HCT116 (cell line): ENCODE measurements around the gene SLC9A9. TPM values are rescaled to one million over a fixed set of nuclear protein-coding genes. Genes with fewer than 3 reads are reported as not detected.

Experiments used
- ATAC-seq: fragments of 200-7000 bp; cut with Tn5 transposase; 2 replicates; pipeline ENCODE4 v1.9.1; 2020; ENCODE audit warnings: mild to moderate bottlenecking, moderate library complexity
- BruUV-seq: library from RNA; stranded (reverse); fragments of 400-500 nt; replicated peaks from 2 replicates; lab custom pipeline; 2021; lab: Mats Ljungman, UMichigan
- CTCF ChIA-PET: fragments of 300-600 bp; sonication (Branson Sonifier 250); formaldehyde crosslinking; loops from one replicate; lab custom pipeline; 2021; ENCODE audit warnings: antibody characterized with exemption; lab: Charles Lee
- POLR2A ChIA-PET: fragments of 300-600, 350-600 bp; sonication (Branson Sonifier 250); formaldehyde crosslinking; loops from one replicate; lab custom pipeline; 2021; ENCODE audit warnings: antibody characterized with exemption; lab: Charles Lee
- RAD21 ChIA-PET, 2 experiments: fragments of 300-600 bp; sonication (Branson Sonifier 250); formaldehyde crosslinking; loops; one replicate each; lab custom pipeline; 2023; ENCODE audit warnings: low total read pairs in 2 of 2; ENCODE audit not compliant: uncharacterized antibody in 2 of 2, unreplicated experiment in 2 of 2, low non-redundant PET in 1 of 2; lab: Charles Lee
- DNase-seq: peaks from one replicate; pipeline ENCODE4 v3.0.0-alpha.2; 2010; ENCODE audit warnings: low read depth, low spot score
- H2AFZ ChIP-seq: fragments of 200-600 bp; shearing (Covaris generic), sonication (generic); 2 replicates; pipeline ENCODE4 v1.6.1; 2017; ENCODE audit warnings: low read depth, mixed run types, mixed read lengths, antibody characterized with exemption, low read length; ENCODE audit not compliant: poor library complexity, severe bottlenecking
- H3K27ac ChIP-seq: 2 replicates; pipeline ENCODE4 v1.5.1; 2012; ENCODE audit warnings: low read depth, low read length
- H3K27me3 ChIP-seq: fragments of 200-600 bp; sonication (generic); 2 replicates; pipeline ENCODE4 v1.6.1; 2016; ENCODE audit warnings: mixed run types, low read length, mixed read lengths; ENCODE audit not compliant: insufficient read depth
- H3K36me3 ChIP-seq, 2 experiments: fragments of 200-500 bp in 1 of 2; fragments of 200-600 bp in 1 of 2; sonication (Bioruptor generic) in 1 of 2; sonication (generic) in 1 of 2; 2 replicates each; pipeline versions ENCODE4 v1.5.1 to v1.6.1; 2014 to 2016; ENCODE audit warnings: low read length in 2 of 2, inconsistent platforms in 1 of 2, mixed read lengths in 1 of 2, mixed run types in 1 of 2; ENCODE audit not compliant: insufficient read depth in 2 of 2, control insufficient read depth in 1 of 2
- H3K4me1 ChIP-seq, 2 experiments: fragments of 200-600 bp in 1 of 2; sonication (generic) in 1 of 2; 2 replicates each; pipeline versions ENCODE4 v1.5.1 to v1.6.1; 2012 to 2017; ENCODE audit warnings: low read length in 2 of 2, inconsistent platforms in 1 of 2, mild to moderate bottlenecking in 1 of 2, mixed read lengths in 1 of 2, mixed run types in 1 of 2, moderate library complexity in 1 of 2; ENCODE audit not compliant: insufficient read depth in 2 of 2, control insufficient read depth in 1 of 2
- H3K4me2 ChIP-seq: fragments of 200-600 bp; sonication (generic); 2 replicates; pipeline ENCODE4 v1.6.1; 2017; ENCODE audit warnings: mixed run types, low read length, mixed read lengths
- H3K4me3 ChIP-seq, 2 experiments: fragments of 200-600 bp in 1 of 2; sonication (generic) in 1 of 2; replicated peaks in 1 of 2; 2 replicates each; pipeline ENCODE4 v1.5.1; 2011 to 2016; ENCODE audit warnings: low read length in 2 of 2, control low read depth in 1 of 2, low read depth in 1 of 2, mild to moderate bottlenecking in 1 of 2, mixed read lengths in 1 of 2, mixed run types in 1 of 2
- H3K79me2 ChIP-seq: fragments of 200-600 bp; sonication (generic); 2 replicates; pipeline ENCODE4 v1.6.1; 2017; ENCODE audit warnings: mild to moderate bottlenecking, mixed run types, low read length, moderate library complexity, mixed read lengths; ENCODE audit not compliant: insufficient read depth
- H3K9ac ChIP-seq: fragments of 200-600 bp; sonication (generic); 2 replicates; pipeline ENCODE4 v1.6.1; 2016; ENCODE audit warnings: low read length, mixed read lengths
- H3K9me2 ChIP-seq: fragments of 200-600 bp; sonication (generic), shearing (Covaris generic); 2 replicates; pipeline ENCODE4 v1.6.1; 2017; ENCODE audit warnings: mixed run types, mild to moderate bottlenecking, moderate library complexity; ENCODE audit not compliant: insufficient read depth
- H3K9me3 ChIP-seq, 2 experiments: fragments of 200-500 bp in 1 of 2; fragments of 200-600 bp in 1 of 2; sonication (Bioruptor generic) in 1 of 2; sonication (generic) in 1 of 2; 2 replicates each; pipeline ENCODE4 v1.6.1; 2014 to 2017; ENCODE audit warnings: low read length in 2 of 2, mixed read lengths in 2 of 2, inconsistent platforms in 1 of 2, low read depth in 1 of 2, mild to moderate bottlenecking in 1 of 2, mixed run types in 1 of 2, moderate library complexity in 1 of 2; ENCODE audit not compliant: control insufficient read depth in 1 of 2, insufficient read depth in 1 of 2
- H4K20me1 ChIP-seq: fragments of 200-600 bp; sonication (generic), shearing (Covaris generic); 2 replicates; pipeline ENCODE4 v1.6.1; 2017; ENCODE audit warnings: mixed run types, mild to moderate bottlenecking, moderate library complexity; ENCODE audit not compliant: insufficient read depth
- ATF3 ChIP-seq: IDR thresholded peaks from 2 replicates; pipeline ENCODE4 v1.6.1; 2012
- CBX3 ChIP-seq: IDR thresholded peaks from 2 replicates; pipeline ENCODE4 v1.6.1; 2012; ENCODE audit warnings: low read depth
- CEBPB ChIP-seq: IDR thresholded peaks from 2 replicates; pipeline ENCODE4 v1.6.1; 2012; ENCODE audit warnings: low read depth
- CTCF ChIP-seq, 3 experiments: fragments of 200-600 bp in 1 of 3; sonication (generic) in 1 of 3; IDR thresholded peaks in 2 of 3; conservative IDR thresholded peaks in 1 of 3; 2 replicates each; pipeline ENCODE4 v1.5.1; 2012 to 2017; ENCODE audit warnings: low read depth in 2 of 3, low read length in 2 of 3, antibody characterized with exemption in 1 of 3, borderline replicate concordance in 1 of 3, control low read depth in 1 of 3, mild to moderate bottlenecking in 1 of 3, mixed read lengths in 1 of 3, mixed run types in 1 of 3, moderate library complexity in 1 of 3; ENCODE audit not compliant: insufficient read depth in 1 of 3
- EGR1 ChIP-seq: IDR thresholded peaks from 2 replicates; pipeline ENCODE4 v1.6.1; 2012; ENCODE audit warnings: low read depth
- ELF1 ChIP-seq: IDR thresholded peaks from 2 replicates; pipeline ENCODE4 v1.6.1; 2012; ENCODE audit warnings: low read depth, borderline replicate concordance
- EZH2phosphoT487 ChIP-seq: fragments of 200-600 bp; IDR thresholded peaks from 2 replicates; pipeline ENCODE4 v1.6.1; 2018; ENCODE audit warnings: antibody characterized with exemption, borderline replicate concordance
- JUND ChIP-seq: IDR thresholded peaks from 2 replicates; pipeline ENCODE4 v1.6.1; 2012
- POLR2AphosphoS5 ChIP-seq: IDR thresholded peaks from 2 replicates; pipeline ENCODE4 v1.6.1; 2011; ENCODE audit warnings: mild to moderate bottlenecking, low read depth, low read length, moderate library complexity
- RAD21 ChIP-seq: IDR thresholded peaks from 2 replicates; pipeline ENCODE4 v1.6.1; 2012; ENCODE audit warnings: low read depth, mild to moderate bottlenecking
- REST ChIP-seq: IDR thresholded peaks from 2 replicates; pipeline ENCODE4 v1.6.1; 2012; ENCODE audit warnings: low read depth
- SIN3A ChIP-seq: IDR thresholded peaks from 2 replicates; pipeline ENCODE4 v1.6.1; 2012; ENCODE audit warnings: low read depth
- SRF ChIP-seq: IDR thresholded peaks from 2 replicates; pipeline ENCODE4 v1.6.1; 2012; ENCODE audit warnings: low read depth
- YY1 ChIP-seq: IDR thresholded peaks from 2 replicates; pipeline ENCODE4 v1.6.1; 2011; ENCODE audit warnings: low read length, low read depth, moderate library complexity, mild to moderate bottlenecking; ENCODE audit not compliant: insufficient replicate concordance; ENCODE audit errors: extremely low read depth
- ZBTB33 ChIP-seq: IDR thresholded peaks from 2 replicates; pipeline ENCODE4 v1.6.1; 2011; ENCODE audit warnings: mild to moderate bottlenecking, low read length, moderate library complexity; ENCODE audit not compliant: insufficient replicate concordance; ENCODE audit errors: extremely low read depth
- ZFX ChIP-seq: fragments of 450-650 bp; IDR thresholded peaks from 2 replicates; pipeline ENCODE4 v1.6.1; 2017
- ZNF274 ChIP-seq: fragments of 200-500 bp; sonication (Bioruptor generic); IDR thresholded peaks from 2 replicates; pipeline ENCODE4 v1.6.1; 2014; ENCODE audit warnings: mild to moderate bottlenecking, low read depth, low read length, inconsistent platforms
- intact Hi-C: fragments of 100-400 bp; cut with micrococcal nuclease; formaldehyde crosslinking; loops from 2 replicates; pipeline ENCODE4 v1.10.0; 2022
- total RNA-seq: library from RNA; stranded (reverse); gene quantifications from one replicate; pipeline ENCODE4 v1.2.1, GENCODE V29; 2021; ENCODE audit not compliant: unreplicated experiment

Gene SLC9A9
- total RNA-seq, 1 experiment from 2014 or later: 0.20 TPM

GRCh38 chr3:143551761-143552160, 296.5 kb downstream of the SLC9A9 start (continued):
- TF ChIP-seq YY1: no peak
- no peak for TF ChIP-seq CTCF (IDR thresholded peaks at IDR 0.05 in 2 of 3, conservative IDR thresholded peaks at IDR 0.05 in 1 of 3; ENCODE audit: borderline replicate concordance in 1 of 3, insufficient read depth in 1 of 3, low read depth in 2 of 3, low read length in 2 of 3)
- no peak for TF ChIP-seq SIN3A

- H3K4me2 ChIP-seq: no peak overlapping the region
- H4K20me1 ChIP-seq: no peaks in the 10 kb centered on the region
- H3K79me2 ChIP-seq: no peaks in the 10 kb centered on the region
- H2AFZ ChIP-seq: no peak overlapping the region
- intact Hi-C loops: no loop called here
- no peak for TF ChIP-seq RAD21
- no peak for TF ChIP-seq ELF1
- no peak for TF ChIP-seq CEBPB
- no peak for TF ChIP-seq ZNF274
- no peak for TF ChIP-seq SIN3A
- no peak for TF ChIP-seq EZH2phosphoT487
- TF ChIP-seq ATF3: no peak
- no peak for TF ChIP-seq JUND
- TF ChIP-seq YY1: no peak
- no peak for TF ChIP-seq SRF
- TF ChIP-seq REST: no peak
- TF ChIP-seq ZFX: no peak
- TF ChIP-seq EGR1: no peak
- TF ChIP-seq CBX3: no peak
- TF ChIP-seq ZBTB33: no peak
- no peak for TF ChIP-seq POLR2AphosphoS5
- TF ChIP-seq, all 23 proteins: peak for 0
- ChIA-PET CTCF (no interaction called here), RAD21 (no interaction called here), POLR2A (no interaction called here)
- Histone ChIP-seq H3K4me3 (no peak overlapping the region), H3K9me2 (no peaks in the 10 kb centered on the region), H3K9ac (no peak overlapping the region), H3K36me3 (no peaks in the 10 kb centered on the region), H3K9me3 (no peaks in the 10 kb centered on the region), H3K4me1 (no peaks in the 10 kb centered on the region), H3K27ac (no peak overlapping the region), H3K27me3 (0 out of 2 replicates have a peak, but pooled peaks cover 3% of the 10 kb centered on the region)
- ATAC-seq (no peak), DNase-seq (no peak)
- no TSS peak for BruUV-seq
Observed at GRCh38 chr3:143548861-143549497, 299.3 kb downstream of the SLC9A9 start.
